Neural progenitor cell (in vitro differentiated cells): ENCODE data around the gene CLIC5.

ENCODE experiments used
- EZH2phosphoT487 ChIP-seq: fragments of 200-600 bp; sonication (generic); IDR thresholded peaks from 2 replicates; pipeline ENCODE4 v1.6.1; 2017; ENCODE audit warnings: antibody characterized with exemption
- TF ChIP-seq, protein P1 (sequence below): fragments of 200-600 bp; sonication (generic); IDR thresholded peaks from 2 replicates; pipeline ENCODE4 v1.5.1; 2017; ENCODE audit warnings: antibody characterized with exemption, mild to moderate bottlenecking

DNA sequence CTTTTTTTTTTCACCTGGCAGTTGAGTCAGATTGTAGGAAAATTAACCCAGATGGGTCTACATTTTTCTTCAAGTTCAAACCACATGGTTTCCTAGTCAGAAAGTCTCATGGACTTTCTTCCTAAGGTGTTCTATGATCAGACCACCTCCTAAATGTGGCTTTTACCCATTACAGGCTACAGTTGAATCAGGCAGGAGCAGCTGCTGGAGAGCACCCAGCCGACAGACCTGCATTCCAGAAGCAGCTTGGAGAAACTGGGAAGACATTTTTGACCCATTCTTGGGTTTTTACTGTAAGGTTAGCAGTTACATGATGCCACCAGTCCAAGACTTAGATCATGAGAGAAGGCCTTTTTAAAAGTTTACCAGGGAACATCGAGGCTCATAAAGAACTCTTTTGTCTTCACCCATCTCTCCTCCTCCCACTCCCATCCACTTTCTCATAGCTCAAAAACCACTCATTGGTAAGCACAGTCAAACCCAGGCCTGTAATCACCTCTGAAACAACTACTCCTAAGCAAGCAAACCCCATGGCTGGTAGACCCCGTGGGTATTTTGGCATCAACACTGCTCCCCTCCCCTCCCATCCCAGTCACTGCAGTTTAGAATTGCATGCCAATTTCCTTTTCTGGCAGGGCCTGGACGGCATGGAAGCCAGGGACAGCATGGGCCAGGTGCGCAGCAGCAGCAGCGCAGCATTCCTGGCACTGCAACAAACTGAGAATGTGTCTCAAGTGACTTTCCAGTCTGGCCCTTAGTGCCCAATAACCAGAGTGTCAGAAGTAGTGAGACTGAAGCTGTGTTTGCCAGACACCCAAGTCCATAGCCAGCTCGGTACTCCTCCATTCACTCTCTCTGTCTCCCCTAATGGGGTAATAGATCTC lies 113.7 kb downstream of the CLIC5 start:
- TF ChIP-seq, protein P1, sequence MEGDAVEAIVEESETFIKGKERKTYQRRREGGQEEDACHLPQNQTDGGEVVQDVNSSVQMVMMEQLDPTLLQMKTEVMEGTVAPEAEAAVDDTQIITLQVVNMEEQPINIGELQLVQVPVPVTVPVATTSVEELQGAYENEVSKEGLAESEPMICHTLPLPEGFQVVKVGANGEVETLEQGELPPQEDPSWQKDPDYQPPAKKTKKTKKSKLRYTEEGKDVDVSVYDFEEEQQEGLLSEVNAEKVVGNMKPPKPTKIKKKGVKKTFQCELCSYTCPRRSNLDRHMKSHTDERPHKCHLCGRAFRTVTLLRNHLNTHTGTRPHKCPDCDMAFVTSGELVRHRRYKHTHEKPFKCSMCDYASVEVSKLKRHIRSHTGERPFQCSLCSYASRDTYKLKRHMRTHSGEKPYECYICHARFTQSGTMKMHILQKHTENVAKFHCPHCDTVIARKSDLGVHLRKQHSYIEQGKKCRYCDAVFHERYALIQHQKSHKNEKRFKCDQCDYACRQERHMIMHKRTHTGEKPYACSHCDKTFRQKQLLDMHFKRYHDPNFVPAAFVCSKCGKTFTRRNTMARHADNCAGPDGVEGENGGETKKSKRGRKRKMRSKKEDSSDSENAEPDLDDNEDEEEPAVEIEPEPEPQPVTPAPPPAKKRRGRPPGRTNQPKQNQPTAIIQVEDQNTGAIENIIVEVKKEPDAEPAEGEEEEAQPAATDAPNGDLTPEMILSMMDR = no peak
- TF ChIP-seq EZH2phosphoT487 = no peak
